PC-9 (cell line): Measurements from ENCODE around the gene RPTOR. TPM values are rescaled to one million over a fixed set of nuclear protein-coding genes. Genes with fewer than 3 reads are reported as not detected.

Experiments
- BruUV-seq: library from RNA; stranded (reverse); fragments of 400-500 nt; replicated peaks from 2 replicates; lab custom pipeline; 2021; lab: Mats Ljungman, UMichigan
- CTCF ChIA-PET: fragments of 300-600 bp; sonication (Branson Sonifier 250); formaldehyde crosslinking; loops from one replicate; lab custom pipeline; 2022; ENCODE audit warnings: antibody characterized with exemption; lab: Charles Lee
- POLR2A ChIA-PET: fragments of 300-600 bp; sonication (Branson Sonifier 250); formaldehyde crosslinking; loops from one replicate; lab custom pipeline; 2022; ENCODE audit warnings: antibody characterized with exemption; ENCODE audit not compliant: unreplicated experiment; lab: Charles Lee
- DNase-seq, 2 experiments: peaks; one replicate each; pipeline versions ENCODE4 v3.0.0 to v3.0.0-alpha.2; 2015 to 2022; ENCODE audit warnings: mixed read lengths in 1 of 2
- H2AFZ ChIP-seq: fragments of 200-600 bp; sonication (generic); 2 replicates; pipeline ENCODE4 v1.8.1; 2017; ENCODE audit warnings: antibody characterized with exemption
- H3F3A ChIP-seq: fragments of 200-600 bp; sonication (generic); 2 replicates; pipeline ENCODE4 v1.8.1; 2017; ENCODE audit warnings: antibody characterized with exemption, mild to moderate bottlenecking, low read depth; ENCODE audit not compliant: insufficient read depth
- H3K27ac ChIP-seq: fragments of 200-600 bp; sonication (generic); 2 replicates; pipeline ENCODE4 v1.6.1; 2016; ENCODE audit warnings: mixed run types
- H3K27me3 ChIP-seq: fragments of 200-600 bp; sonication (generic); 2 replicates; pipeline ENCODE4 v1.6.1; 2016; ENCODE audit warnings: low read depth, mixed run types; ENCODE audit not compliant: insufficient read depth
- H3K36me3 ChIP-seq: fragments of 200-600 bp; sonication (generic); 2 replicates; pipeline ENCODE4 v1.6.1; 2016; ENCODE audit warnings: low read depth, mixed run types
- H3K4me1 ChIP-seq: fragments of 200-600 bp; sonication (generic); replicated peaks from 2 replicates; pipeline ENCODE4 v1.6.1; 2016; ENCODE audit warnings: mixed run types; ENCODE audit not compliant: insufficient read depth
- H3K4me2 ChIP-seq: fragments of 200-600 bp; sonication (generic); 2 replicates; pipeline ENCODE4 v1.6.1; 2017; ENCODE audit warnings: mixed run types
- H3K4me3 ChIP-seq: fragments of 200-600 bp; sonication (generic); 2 replicates; pipeline ENCODE4 v1.6.1; 2016; ENCODE audit warnings: mixed run types
- H3K79me2 ChIP-seq: fragments of 200-600 bp; sonication (generic); 2 replicates; pipeline ENCODE4 v1.6.1; 2017; ENCODE audit warnings: low read depth, mixed run types
- H3K9me2 ChIP-seq: fragments of 200-600 bp; sonication (generic); 2 replicates; pipeline ENCODE4 v1.8.1; 2017; ENCODE audit warnings: mild to moderate bottlenecking; ENCODE audit not compliant: insufficient read depth
- H3K9me3 ChIP-seq: fragments of 200-600 bp; sonication (generic); 2 replicates; pipeline ENCODE4 v1.8.1; 2016; ENCODE audit warnings: low read depth; ENCODE audit not compliant: insufficient read depth
- H4K20me1 ChIP-seq: fragments of 200-600 bp; sonication (generic); 2 replicates; pipeline ENCODE4 v1.8.1; 2017; ENCODE audit not compliant: insufficient read depth
- CTCF ChIP-seq: fragments of 200-600 bp; sonication (generic); conservative IDR thresholded peaks from 2 replicates; pipeline ENCODE4 v1.6.1; 2017; ENCODE audit warnings: mixed run types, antibody characterized with exemption, mild to moderate bottlenecking, moderate library complexity
- EZH2 ChIP-seq: fragments of 200-600 bp; sonication (generic); IDR thresholded peaks from 2 replicates; pipeline ENCODE4 v1.8.0; 2017; ENCODE audit warnings: antibody characterized with exemption, low read depth
- intact Hi-C: fragments of 100-400 bp; cut with micrococcal nuclease; formaldehyde crosslinking; loops from one replicate; pipeline ENCODE4 v1.10.0; 2022; ENCODE audit not compliant: unreplicated experiment
- total RNA-seq: library from RNA; stranded (reverse); gene quantifications from 2 replicates; pipeline ENCODE4 v1.2.3, GENCODE V29; 2021

RPTOR gene
- total RNA-seq, 1 experiment from 2014 or later: 50.8 TPM

- no peaks in the 10 kb centered on the region for H3K36me3 ChIP-seq
- H3K9me3 ChIP-seq: no peaks in the 10 kb centered on the region
- BruUV-seq: no TSS peak
- peaks cover 21% of the 10 kb centered on the region for H4K20me1 ChIP-seq
- no peak for DNase-seq
- CTCF ChIA-PET: no interaction called here
- POLR2A ChIA-PET: interaction anchor here (0.5 kb wide), 1 partner anchor 37 kb away, joined by 3 read pairs; no protein-coding TSS in a partner anchor
- H3K79me2 ChIP-seq: peaks cover 75% of the 10 kb centered on the region
- no peaks in the 10 kb centered on the region for H3F3A ChIP-seq
- H3K4me2 ChIP-seq: no peak overlapping the region
- H2AFZ ChIP-seq: no peak overlapping the region
- intact Hi-C loops: no loop called here
- H3K27ac ChIP-seq: no peak overlapping the region
- H3K4me1 ChIP-seq: no peaks in the 10 kb centered on the region
- no peaks in the 10 kb centered on the region for H3K9me2 ChIP-seq
- no peaks in the 10 kb centered on the region for H3K27me3 ChIP-seq
- no peak overlapping the region for H3K4me3 ChIP-seq
- TF ChIP-seq EZH2 (no peak), CTCF (no peak)
Observed at GRCh38 chr17:80592243-80592642, 47.6 kb downstream of the RPTOR start.

- H3K4me1 ChIP-seq: no peaks in the 10 kb centered on the region
- CTCF ChIA-PET: no interaction called here
- no peak for TF ChIP-seq EZH2
- no peak for TF ChIP-seq CTCF
- H3K36me3 ChIP-seq: no peaks in the 10 kb centered on the region
- no peak overlapping the region for H3K4me2 ChIP-seq
- peaks cover 29% of the 10 kb centered on the region for H4K20me1 ChIP-seq
- no peak for DNase-seq
- H3K9me3 ChIP-seq: no peaks in the 10 kb centered on the region
- peaks cover 70% of the 10 kb centered on the region for H3K79me2 ChIP-seq
- no peaks in the 10 kb centered on the region for H3F3A ChIP-seq
- H2AFZ ChIP-seq: no peak overlapping the region
- no TSS peak for BruUV-seq
- no peaks in the 10 kb centered on the region for H3K9me2 ChIP-seq
- intact Hi-C loops: no loop called here
- H3K27ac ChIP-seq: no peak overlapping the region
- POLR2A ChIA-PET: no interaction called here
- no peaks in the 10 kb centered on the region for H3K27me3 ChIP-seq
- H3K4me3 ChIP-seq: no peak overlapping the region
Observed at GRCh38 chr17:80593181-80593580, 48.5 kb downstream of the RPTOR start.

- peaks cover 25% of the 10 kb centered on the region for H4K20me1 ChIP-seq
Observed at GRCh38 chr17:80594431-80595269, 50.0 kb downstream of the RPTOR start.

More at GRCh38 chr17:80594431-80595269, 50.0 kb downstream of the RPTOR start:
- Histone ChIP-seq H3K36me3 (no peaks in the 10 kb centered on the region), H3F3A (no peaks in the 10 kb centered on the region), H3K4me2 (no peak overlapping the region), H3K9me3 (no peaks in the 10 kb centered on the region), H2AFZ (no peak overlapping the region), H3K79me2 (peaks cover 57% of the 10 kb centered on the region), H3K9me2 (no peaks in the 10 kb centered on the region), H3K4me3 (no peak overlapping the region), H3K27ac (no peak overlapping the region), H3K4me1 (no peaks in the 10 kb centered on the region), H3K27me3 (no peaks in the 10 kb centered on the region)
- intact Hi-C loops: no loop called here
- TF ChIP-seq EZH2 (no peak), CTCF (no peak)
- POLR2A ChIA-PET: no interaction called here
- DNase-seq: no peak
- CTCF ChIA-PET: no interaction called here
- BruUV-seq: no TSS peak
